HG03103 (cell line): ENCODE results near the gene FSCB.
"Not testable (repeated sequence)": the region's sequence is repeated elsewhere in the genome, so short reads cannot be mapped to it uniquely, and the experiment has no call there.

Experiments used
- ATAC-seq: cut with Tn5 transposase; IDR thresholded peaks from one replicate; pipeline ENCODE4 v1.9.1; 2021; ENCODE audit warnings: low read depth; ENCODE audit not compliant: unreplicated experiment

Gene FSCB, protein sequence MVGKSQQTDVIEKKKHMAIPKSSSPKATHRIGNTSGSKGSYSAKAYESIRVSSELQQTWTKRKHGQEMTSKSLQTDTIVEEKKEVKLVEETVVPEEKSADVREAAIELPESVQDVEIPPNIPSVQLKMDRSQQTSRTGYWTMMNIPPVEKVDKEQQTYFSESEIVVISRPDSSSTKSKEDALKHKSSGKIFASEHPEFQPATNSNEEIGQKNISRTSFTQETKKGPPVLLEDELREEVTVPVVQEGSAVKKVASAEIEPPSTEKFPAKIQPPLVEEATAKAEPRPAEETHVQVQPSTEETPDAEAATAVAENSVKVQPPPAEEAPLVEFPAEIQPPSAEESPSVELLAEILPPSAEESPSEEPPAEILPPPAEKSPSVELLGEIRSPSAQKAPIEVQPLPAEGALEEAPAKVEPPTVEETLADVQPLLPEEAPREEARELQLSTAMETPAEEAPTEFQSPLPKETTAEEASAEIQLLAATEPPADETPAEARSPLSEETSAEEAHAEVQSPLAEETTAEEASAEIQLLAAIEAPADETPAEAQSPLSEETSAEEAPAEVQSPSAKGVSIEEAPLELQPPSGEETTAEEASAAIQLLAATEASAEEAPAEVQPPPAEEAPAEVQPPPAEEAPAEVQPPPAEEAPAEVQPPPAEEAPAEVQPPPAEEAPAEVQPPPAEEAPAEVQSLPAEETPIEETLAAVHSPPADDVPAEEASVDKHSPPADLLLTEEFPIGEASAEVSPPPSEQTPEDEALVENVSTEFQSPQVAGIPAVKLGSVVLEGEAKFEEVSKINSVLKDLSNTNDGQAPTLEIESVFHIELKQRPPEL

GRCh38 chr14:44507183-44507582 is at the start of gene FSCB:
Gene FSCB (minus strand): TSS chr14:44507283. CDS start chr14:44506987, 296 bp downstream.
- no peak for ATAC-seq

- ATAC-seq, result no peak
Observed at GRCh38 chr14:44531658-44532057, 24.6 kb upstream of the FSCB start.

- no peak for ATAC-seq
Observed at GRCh38 chr14:44530475-44530874, 23.4 kb upstream of the FSCB start.

- ATAC-seq, result no peak
Observed at GRCh38 chr14:44529026-44529425, 21.9 kb upstream of the FSCB start.

- ATAC-seq, result no peak
Observed at GRCh38 chr14:44528180-44528579, 21.1 kb upstream of the FSCB start.

GRCh38 chr14:44525237-44525636 is 18.2 kb upstream of the FSCB start:
- no peak for ATAC-seq

DNA sequence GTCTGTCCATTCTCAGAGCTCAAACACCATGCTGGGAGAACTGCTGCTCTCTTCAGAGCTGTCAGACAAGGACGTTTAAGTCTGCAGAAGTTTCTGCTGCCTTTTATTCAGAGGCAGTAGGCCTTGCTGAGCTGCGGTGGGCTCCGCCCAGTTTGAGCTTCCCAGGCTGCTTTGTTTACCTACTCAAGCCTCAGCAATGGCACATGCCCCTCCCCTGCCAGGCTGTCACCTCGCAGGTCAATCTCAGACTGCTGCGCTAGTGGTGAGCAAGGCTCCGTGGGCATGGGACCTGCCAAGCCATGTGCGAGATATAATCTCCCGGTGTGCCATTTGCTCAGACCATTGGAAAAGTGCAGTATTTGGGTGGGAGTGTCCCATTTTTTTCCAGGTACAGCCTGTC is 8.6 kb upstream of the FSCB start:
- ATAC-seq, result not testable (repeated sequence)

DNA sequence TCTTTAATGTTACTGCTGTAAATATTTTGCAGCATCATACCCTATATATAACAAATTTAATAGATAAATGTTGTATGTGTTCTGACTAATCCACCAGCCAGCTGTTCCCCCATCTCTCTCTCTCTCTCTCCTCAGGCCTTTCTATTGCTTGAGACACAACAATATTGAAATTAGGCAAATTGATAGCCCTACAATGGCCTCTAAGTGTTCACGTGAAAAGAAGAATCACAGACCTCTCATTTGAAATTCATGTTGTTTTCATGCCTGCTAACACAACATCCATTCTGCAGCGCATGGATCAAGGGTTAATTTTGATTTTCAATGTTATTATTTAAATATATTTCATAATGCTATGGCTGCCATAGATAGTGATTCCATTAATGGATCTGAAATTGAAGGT is 1.8 kb upstream of the FSCB start:
- no peak for ATAC-seq

- ATAC-seq, result no peak
Observed at GRCh38 chr14:44505588-44505987, 1.5 kb downstream of the FSCB start.

GRCh38 chr14:44497148-44497547 is 9.9 kb downstream of the FSCB start:
- no peak for ATAC-seq

- ATAC-seq, result no peak
Observed at GRCh38 chr14:44494137-44494536, 12.9 kb downstream of the FSCB start.

GRCh38 chr14:44490966-44491365 is 16.1 kb downstream of the FSCB start:
- no peak for ATAC-seq

GRCh38 chr14:44477953-44478352 is 29.1 kb downstream of the FSCB start:
- no peak for ATAC-seq

- no peak for ATAC-seq
Observed at GRCh38 chr14:44468771-44469170, 38.3 kb downstream of the FSCB start.

GRCh38 chr14:44463356-44464004 is 43.6 kb downstream of the FSCB start:
- ATAC-seq, result no peak

DNA sequence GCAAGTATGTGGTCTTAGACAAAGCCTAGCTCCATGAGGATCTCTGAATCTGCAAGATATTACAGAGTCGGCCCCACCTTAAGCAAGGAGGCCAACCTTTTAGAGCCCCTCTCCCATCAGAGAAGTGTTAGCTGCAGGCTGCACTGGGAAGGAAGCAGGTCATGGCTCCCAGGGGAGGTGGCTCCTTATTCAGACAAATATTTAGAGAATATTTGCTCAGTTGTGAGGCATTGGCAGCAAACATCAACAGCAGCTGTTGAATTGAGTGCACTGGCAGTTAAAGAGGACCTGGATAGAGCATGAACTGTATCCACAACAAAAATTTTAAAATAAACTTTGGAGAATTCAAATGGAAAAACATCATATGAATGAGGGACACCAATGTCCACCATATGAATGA is 44.7 kb downstream of the FSCB start:
- no peak for ATAC-seq

- ATAC-seq, result no peak
Observed at GRCh38 chr14:44461811-44462210, 45.3 kb downstream of the FSCB start.
